HCT116 (cell line): ENCODE results near the gene PLCL2. TPM values are rescaled to one million over a fixed set of nuclear protein-coding genes. Genes with fewer than 3 reads are reported as not detected.

ENCODE experiments used
- ATAC-seq: fragments of 200-7000 bp; cut with Tn5 transposase; 2 replicates; pipeline ENCODE4 v1.9.1; 2020; ENCODE audit warnings: mild to moderate bottlenecking, moderate library complexity
- BruUV-seq: library from RNA; stranded (reverse); fragments of 400-500 nt; replicated peaks from 2 replicates; lab custom pipeline; 2021; lab: Mats Ljungman, UMichigan
- CTCF ChIA-PET: fragments of 300-600 bp; sonication (Branson Sonifier 250); formaldehyde crosslinking; loops from one replicate; lab custom pipeline; 2021; ENCODE audit warnings: antibody characterized with exemption; lab: Charles Lee
- POLR2A ChIA-PET: fragments of 300-600, 350-600 bp; sonication (Branson Sonifier 250); formaldehyde crosslinking; loops from one replicate; lab custom pipeline; 2021; ENCODE audit warnings: antibody characterized with exemption; lab: Charles Lee
- RAD21 ChIA-PET, 2 experiments: fragments of 300-600 bp; sonication (Branson Sonifier 250); formaldehyde crosslinking; loops; one replicate each; lab custom pipeline; 2023; ENCODE audit warnings: low total read pairs in 2 of 2; ENCODE audit not compliant: uncharacterized antibody in 2 of 2, unreplicated experiment in 2 of 2, low non-redundant PET in 1 of 2; lab: Charles Lee
- DNase-seq: peaks from one replicate; pipeline ENCODE4 v3.0.0-alpha.2; 2010; ENCODE audit warnings: low read depth, low spot score
- H2AFZ ChIP-seq: fragments of 200-600 bp; shearing (Covaris generic), sonication (generic); 2 replicates; pipeline ENCODE4 v1.6.1; 2017; ENCODE audit warnings: low read depth, mixed run types, mixed read lengths, antibody characterized with exemption, low read length; ENCODE audit not compliant: poor library complexity, severe bottlenecking
- H3K27ac ChIP-seq: 2 replicates; pipeline ENCODE4 v1.5.1; 2012; ENCODE audit warnings: low read depth, low read length
- H3K27me3 ChIP-seq: fragments of 200-600 bp; sonication (generic); 2 replicates; pipeline ENCODE4 v1.6.1; 2016; ENCODE audit warnings: mixed run types, low read length, mixed read lengths; ENCODE audit not compliant: insufficient read depth
- H3K36me3 ChIP-seq, 2 experiments: fragments of 200-500 bp in 1 of 2; fragments of 200-600 bp in 1 of 2; sonication (Bioruptor generic) in 1 of 2; sonication (generic) in 1 of 2; 2 replicates each; pipeline versions ENCODE4 v1.5.1 to v1.6.1; 2014 to 2016; ENCODE audit warnings: low read length in 2 of 2, inconsistent platforms in 1 of 2, mixed read lengths in 1 of 2, mixed run types in 1 of 2; ENCODE audit not compliant: insufficient read depth in 2 of 2, control insufficient read depth in 1 of 2
- H3K4me1 ChIP-seq, 2 experiments: fragments of 200-600 bp in 1 of 2; sonication (generic) in 1 of 2; 2 replicates each; pipeline versions ENCODE4 v1.5.1 to v1.6.1; 2012 to 2017; ENCODE audit warnings: low read length in 2 of 2, inconsistent platforms in 1 of 2, mild to moderate bottlenecking in 1 of 2, mixed read lengths in 1 of 2, mixed run types in 1 of 2, moderate library complexity in 1 of 2; ENCODE audit not compliant: insufficient read depth in 2 of 2, control insufficient read depth in 1 of 2
- H3K4me2 ChIP-seq: fragments of 200-600 bp; sonication (generic); 2 replicates; pipeline ENCODE4 v1.6.1; 2017; ENCODE audit warnings: mixed run types, low read length, mixed read lengths
- H3K4me3 ChIP-seq, 2 experiments: fragments of 200-600 bp in 1 of 2; sonication (generic) in 1 of 2; replicated peaks in 1 of 2; 2 replicates each; pipeline ENCODE4 v1.5.1; 2011 to 2016; ENCODE audit warnings: low read length in 2 of 2, control low read depth in 1 of 2, low read depth in 1 of 2, mild to moderate bottlenecking in 1 of 2, mixed read lengths in 1 of 2, mixed run types in 1 of 2
- H3K79me2 ChIP-seq: fragments of 200-600 bp; sonication (generic); 2 replicates; pipeline ENCODE4 v1.6.1; 2017; ENCODE audit warnings: mild to moderate bottlenecking, mixed run types, low read length, moderate library complexity, mixed read lengths; ENCODE audit not compliant: insufficient read depth
- H3K9ac ChIP-seq: fragments of 200-600 bp; sonication (generic); 2 replicates; pipeline ENCODE4 v1.6.1; 2016; ENCODE audit warnings: low read length, mixed read lengths
- H3K9me2 ChIP-seq: fragments of 200-600 bp; sonication (generic), shearing (Covaris generic); 2 replicates; pipeline ENCODE4 v1.6.1; 2017; ENCODE audit warnings: mixed run types, mild to moderate bottlenecking, moderate library complexity; ENCODE audit not compliant: insufficient read depth
- H3K9me3 ChIP-seq, 2 experiments: fragments of 200-500 bp in 1 of 2; fragments of 200-600 bp in 1 of 2; sonication (Bioruptor generic) in 1 of 2; sonication (generic) in 1 of 2; 2 replicates each; pipeline ENCODE4 v1.6.1; 2014 to 2017; ENCODE audit warnings: low read length in 2 of 2, mixed read lengths in 2 of 2, inconsistent platforms in 1 of 2, low read depth in 1 of 2, mild to moderate bottlenecking in 1 of 2, mixed run types in 1 of 2, moderate library complexity in 1 of 2; ENCODE audit not compliant: control insufficient read depth in 1 of 2, insufficient read depth in 1 of 2
- H4K20me1 ChIP-seq: fragments of 200-600 bp; sonication (generic), shearing (Covaris generic); 2 replicates; pipeline ENCODE4 v1.6.1; 2017; ENCODE audit warnings: mixed run types, mild to moderate bottlenecking, moderate library complexity; ENCODE audit not compliant: insufficient read depth
- CBX3 ChIP-seq: IDR thresholded peaks from 2 replicates; pipeline ENCODE4 v1.6.1; 2012; ENCODE audit warnings: low read depth
- CEBPB ChIP-seq: IDR thresholded peaks from 2 replicates; pipeline ENCODE4 v1.6.1; 2012; ENCODE audit warnings: low read depth
- EGR1 ChIP-seq: IDR thresholded peaks from 2 replicates; pipeline ENCODE4 v1.6.1; 2012; ENCODE audit warnings: low read depth
- EZH2phosphoT487 ChIP-seq: fragments of 200-600 bp; IDR thresholded peaks from 2 replicates; pipeline ENCODE4 v1.6.1; 2018; ENCODE audit warnings: antibody characterized with exemption, borderline replicate concordance
- FOSL1 ChIP-seq: IDR thresholded peaks from 2 replicates; pipeline ENCODE4 v1.6.1; 2012; ENCODE audit warnings: low read depth
- POLR2A ChIP-seq: IDR thresholded peaks from 2 replicates; pipeline ENCODE4 v1.7.0; 2011; ENCODE audit warnings: borderline replicate concordance; ENCODE audit not compliant: insufficient read depth, insufficient read length; ENCODE audit errors: extremely low read depth
- POLR2AphosphoS5 ChIP-seq: IDR thresholded peaks from 2 replicates; pipeline ENCODE4 v1.6.1; 2011; ENCODE audit warnings: mild to moderate bottlenecking, low read depth, low read length, moderate library complexity
- RAD21 ChIP-seq: IDR thresholded peaks from 2 replicates; pipeline ENCODE4 v1.6.1; 2012; ENCODE audit warnings: low read depth, mild to moderate bottlenecking
- REST ChIP-seq: IDR thresholded peaks from 2 replicates; pipeline ENCODE4 v1.6.1; 2012; ENCODE audit warnings: low read depth
- SP1 ChIP-seq: IDR thresholded peaks from 2 replicates; pipeline ENCODE4 v1.6.1; 2012; ENCODE audit warnings: low read depth
- SRF ChIP-seq: IDR thresholded peaks from 2 replicates; pipeline ENCODE4 v1.6.1; 2012; ENCODE audit warnings: low read depth
- YY1 ChIP-seq: IDR thresholded peaks from 2 replicates; pipeline ENCODE4 v1.6.1; 2011; ENCODE audit warnings: low read length, low read depth, moderate library complexity, mild to moderate bottlenecking; ENCODE audit not compliant: insufficient replicate concordance; ENCODE audit errors: extremely low read depth
- ZFX ChIP-seq: fragments of 450-650 bp; IDR thresholded peaks from 2 replicates; pipeline ENCODE4 v1.6.1; 2017
- ZNF274 ChIP-seq: fragments of 200-500 bp; sonication (Bioruptor generic); IDR thresholded peaks from 2 replicates; pipeline ENCODE4 v1.6.1; 2014; ENCODE audit warnings: mild to moderate bottlenecking, low read depth, low read length, inconsistent platforms
- intact Hi-C: fragments of 100-400 bp; cut with micrococcal nuclease; formaldehyde crosslinking; loops from 2 replicates; pipeline ENCODE4 v1.10.0; 2022
- total RNA-seq: library from RNA; stranded (reverse); gene quantifications from one replicate; pipeline ENCODE4 v1.2.1, GENCODE V29; 2021; ENCODE audit not compliant: unreplicated experiment
- TF ChIP-seq, protein P1 (sequence below): IDR thresholded peaks from 2 replicates; pipeline ENCODE4 v1.6.1; 2012

The PLCL2 gene
- total RNA-seq, 1 experiment from 2014 or later: 2.2 TPM

DNA sequence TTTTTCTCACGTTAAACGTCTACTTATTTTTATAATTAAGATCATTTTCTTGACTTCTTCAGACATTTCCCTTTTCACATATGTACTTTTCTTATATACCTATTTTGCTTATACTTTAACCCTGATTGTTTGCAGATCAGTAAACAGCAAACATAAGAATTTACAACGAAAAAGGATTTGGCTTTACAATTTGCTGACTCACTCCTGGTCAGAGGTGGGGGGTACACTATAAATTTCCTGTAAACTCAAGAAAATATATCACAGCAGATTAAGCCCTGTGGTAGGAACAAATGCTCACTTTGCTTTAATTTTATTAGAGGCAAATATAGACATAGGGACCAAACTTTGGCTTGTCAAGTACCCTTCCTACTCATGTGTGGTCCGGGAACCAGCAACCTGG lies 185.0 kb downstream of the PLCL2 start:
- no peak overlapping the region for H3K27ac ChIP-seq
- no peak for DNase-seq

More for the DNA sequence above, 185.0 kb downstream of the PLCL2 start:
- TF ChIP-seq POLR2A (no peak), FOSL1 (no peak), CEBPB (no peak), YY1 (no peak), CBX3 (no peak), ZNF274 (no peak), RAD21 (no peak), EZH2phosphoT487 (no peak), REST (no peak), EGR1 (no peak), ZFX (no peak), SP1 (no peak), POLR2AphosphoS5 (no peak), SRF (no peak)
- TF ChIP-seq, protein P1, sequence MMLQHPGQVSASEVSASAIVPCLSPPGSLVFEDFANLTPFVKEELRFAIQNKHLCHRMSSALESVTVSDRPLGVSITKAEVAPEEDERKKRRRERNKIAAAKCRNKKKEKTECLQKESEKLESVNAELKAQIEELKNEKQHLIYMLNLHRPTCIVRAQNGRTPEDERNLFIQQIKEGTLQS: no peak
- no peaks in the 10 kb centered on the region for H4K20me1 ChIP-seq
- no peaks in the 10 kb centered on the region for H3K79me2 ChIP-seq
- H3K9me2 ChIP-seq: no peaks in the 10 kb centered on the region
- POLR2A ChIA-PET: no interaction called here
- no peak overlapping the region for H3K9ac ChIP-seq
- H3K4me1 ChIP-seq: peaks cover 4 to 12% of the 10 kb centered on the region in 2 experiments; a peak in 3 of 4 replicates
- RAD21 ChIA-PET: no interaction called here
- CTCF ChIA-PET: no interaction called here
- no peaks in the 10 kb centered on the region for H3K9me3 ChIP-seq
- H3K36me3 ChIP-seq: no peaks in the 10 kb centered on the region
- BruUV-seq: no TSS peak
- H2AFZ ChIP-seq: no peak overlapping the region
- no peaks in the 10 kb centered on the region for H3K27me3 ChIP-seq
- intact Hi-C loops: no loop called here
- H3K4me2 ChIP-seq: no peak overlapping the region
- no peak overlapping the region for H3K4me3 ChIP-seq
- no peak for ATAC-seq
